PC-3 (cell line): ENCODE data around the gene OR2AK2. TPM values are rescaled to one million over a fixed set of nuclear protein-coding genes. Genes with fewer than 3 reads are reported as not detected.
A peak's percentile ranks its signal among the peaks of the same experiment; 100 is the strongest.

Experiments
- ATAC-seq: fragments of 200-7000 bp; cut with Tn5 transposase; 2 replicates; pipeline ENCODE4 v1.9.1; 2020; ENCODE audit warnings: mild to moderate bottlenecking, moderate library complexity
- BruUV-seq: library from RNA; stranded (reverse); fragments of 400-500 nt; replicated peaks from 2 replicates; lab custom pipeline; 2021; lab: Mats Ljungman, UMichigan
- CTCF ChIA-PET: fragments of 300-600 bp; sonication (Branson Sonifier 250); formaldehyde crosslinking; loops from one replicate; lab custom pipeline; 2022; ENCODE audit warnings: antibody characterized with exemption; lab: Charles Lee
- POLR2A ChIA-PET: fragments of 300-600 bp; sonication (Branson Sonifier 250); formaldehyde crosslinking; loops from one replicate; lab custom pipeline; 2022; ENCODE audit warnings: antibody characterized with exemption; ENCODE audit not compliant: unreplicated experiment; lab: Charles Lee
- DNase-seq: peaks from one replicate; pipeline ENCODE4 v3.0.0-alpha.2; 2015
- H2AFZ ChIP-seq: fragments of 300-600 bp; sonication (generic); 2 replicates; pipeline ENCODE4 v1.6.0; 2016; ENCODE audit warnings: antibody characterized with exemption, low read length
- H3F3A ChIP-seq: fragments of 300-600 bp; sonication (generic); one replicate; pipeline ENCODE4 v1.6.0; 2017; ENCODE audit warnings: antibody characterized with exemption, low read length, control low read depth, mild to moderate bottlenecking; ENCODE audit not compliant: unreplicated experiment
- H3K27ac ChIP-seq: fragments of 300-600 bp; sonication (generic); 2 replicates; pipeline ENCODE4 v1.5.1; 2016; ENCODE audit warnings: mild to moderate bottlenecking, low read length
- H3K27me3 ChIP-seq: fragments of 300-600 bp; sonication (generic); 2 replicates; pipeline ENCODE4 v1.6.1; 2016; ENCODE audit warnings: low read length, mixed read lengths
- H3K36me3 ChIP-seq: fragments of 300-600 bp; sonication (generic); 2 replicates; pipeline ENCODE4 v1.6.1; 2016; ENCODE audit warnings: low read depth, mixed run types, low read length, mixed read lengths
- H3K4me1 ChIP-seq: fragments of 300-600 bp; sonication (generic); 2 replicates; pipeline ENCODE4 v1.5.1; 2016; ENCODE audit warnings: low read length; ENCODE audit not compliant: insufficient read depth
- H3K4me2 ChIP-seq: fragments of 300-600 bp; sonication (generic); 2 replicates; pipeline ENCODE4 v1.6.0; 2016; ENCODE audit warnings: low read length
- H3K4me3 ChIP-seq: fragments of 300-600 bp; sonication (generic); 2 replicates; pipeline ENCODE4 v1.5.1; 2016; ENCODE audit warnings: mild to moderate bottlenecking, low read length, mixed read lengths
- H3K79me2 ChIP-seq: fragments of 300-600 bp; sonication (generic); 2 replicates; pipeline ENCODE4 v1.6.1; 2017; ENCODE audit warnings: low read length, mixed read lengths
- H3K9ac ChIP-seq: fragments of 300-600 bp; sonication (generic); 2 replicates; pipeline ENCODE4 v1.6.0; 2016; ENCODE audit warnings: mild to moderate bottlenecking, low read length
- H3K9me2 ChIP-seq: fragments of 300-600 bp; sonication (generic); replicated peaks from 2 replicates; pipeline ENCODE4 v1.6.1; 2016; ENCODE audit warnings: mixed run types, low read length, mixed read lengths
- H3K9me3 ChIP-seq: fragments of 300-600 bp; sonication (generic); 2 replicates; pipeline ENCODE4 v1.6.1; 2016; ENCODE audit warnings: low read length, mixed read lengths
- H4K20me1 ChIP-seq: fragments of 300-600 bp; sonication (generic); 2 replicates; pipeline ENCODE4 v1.6.1; 2016; ENCODE audit warnings: low read length, mixed read lengths
- EZH2 ChIP-seq: fragments of 300-600 bp; sonication (generic); IDR thresholded peaks from one replicate; pipeline ENCODE4 v1.6.1; 2017; ENCODE audit warnings: antibody characterized with exemption, mild to moderate bottlenecking, low read length; ENCODE audit not compliant: unreplicated experiment
- EZH2phosphoT487 ChIP-seq: fragments of 300-600 bp; sonication (generic); IDR thresholded peaks from 2 replicates; pipeline ENCODE4 v1.6.1; 2018; ENCODE audit warnings: mild to moderate bottlenecking, antibody characterized with exemption, low read length, borderline replicate concordance
- intact Hi-C: fragments of 100-400 bp; cut with micrococcal nuclease; formaldehyde crosslinking; loops from 2 replicates; pipeline ENCODE4 v1.9.0; 2023
- total RNA-seq: library from RNA; depleted of rRNA; stranded (reverse); fragments of >200 nt; gene quantifications from 2 replicates; pipeline ENCODE4 v1.2.3, GENCODE V29; 2014
- TF ChIP-seq, protein P1 (sequence below): fragments of 300-600 bp; sonication (generic); conservative IDR thresholded peaks from 2 replicates; pipeline ENCODE4 v1.5.1; 2017; ENCODE audit warnings: antibody characterized with exemption, low read depth, mild to moderate bottlenecking, low read length

Gene OR2AK2
- total RNA-seq, 1 experiment from 2014 or later, result 0.11 TPM

DNA sequence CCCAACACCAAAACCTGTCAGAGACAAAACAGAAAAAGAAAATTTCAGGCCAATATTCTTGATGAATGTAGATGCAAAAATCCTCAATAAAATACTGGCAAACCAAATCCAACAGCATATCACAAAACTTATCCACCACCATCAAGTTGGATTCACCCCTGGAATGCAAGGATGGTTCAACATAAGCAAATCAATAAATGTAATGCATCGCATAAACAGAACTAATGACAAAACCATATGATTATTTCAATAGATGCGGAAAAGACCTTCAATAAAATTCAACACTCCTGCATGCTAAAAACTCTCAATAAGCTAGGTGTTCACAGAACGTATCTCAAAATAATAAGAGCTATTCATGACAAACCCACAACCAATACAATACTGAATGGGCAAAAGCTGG, 44.6 kb downstream of the OR2AK2 start:
- Histone ChIP-seq H3K4me1 (no peaks in the 10 kb centered on the region), H3K4me2 (no peak overlapping the region), H2AFZ (no peak overlapping the region), H3K27ac (no peak overlapping the region), H3K9me2 (no peaks in the 10 kb centered on the region), H3K9me3 (peaks cover 13% of the 10 kb centered on the region), H3K9ac (no peak overlapping the region), H4K20me1 (no peaks in the 10 kb centered on the region), H3K79me2 (no peaks in the 10 kb centered on the region), H3K4me3 (no peak overlapping the region), H3K27me3 (no peaks in the 10 kb centered on the region), H3F3A (no peaks in the 10 kb centered on the region), H3K36me3 (no peaks in the 10 kb centered on the region)
- no TSS peak for BruUV-seq
- ChIA-PET POLR2A (no interaction called here), CTCF (no interaction called here)
- intact Hi-C loops, result no loop called here
- no peak for ATAC-seq
- TF ChIP-seq EZH2 (no peak), EZH2phosphoT487 (no peak)
- TF ChIP-seq, protein P1, sequence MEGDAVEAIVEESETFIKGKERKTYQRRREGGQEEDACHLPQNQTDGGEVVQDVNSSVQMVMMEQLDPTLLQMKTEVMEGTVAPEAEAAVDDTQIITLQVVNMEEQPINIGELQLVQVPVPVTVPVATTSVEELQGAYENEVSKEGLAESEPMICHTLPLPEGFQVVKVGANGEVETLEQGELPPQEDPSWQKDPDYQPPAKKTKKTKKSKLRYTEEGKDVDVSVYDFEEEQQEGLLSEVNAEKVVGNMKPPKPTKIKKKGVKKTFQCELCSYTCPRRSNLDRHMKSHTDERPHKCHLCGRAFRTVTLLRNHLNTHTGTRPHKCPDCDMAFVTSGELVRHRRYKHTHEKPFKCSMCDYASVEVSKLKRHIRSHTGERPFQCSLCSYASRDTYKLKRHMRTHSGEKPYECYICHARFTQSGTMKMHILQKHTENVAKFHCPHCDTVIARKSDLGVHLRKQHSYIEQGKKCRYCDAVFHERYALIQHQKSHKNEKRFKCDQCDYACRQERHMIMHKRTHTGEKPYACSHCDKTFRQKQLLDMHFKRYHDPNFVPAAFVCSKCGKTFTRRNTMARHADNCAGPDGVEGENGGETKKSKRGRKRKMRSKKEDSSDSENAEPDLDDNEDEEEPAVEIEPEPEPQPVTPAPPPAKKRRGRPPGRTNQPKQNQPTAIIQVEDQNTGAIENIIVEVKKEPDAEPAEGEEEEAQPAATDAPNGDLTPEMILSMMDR, result no peak
- DNase-seq, result no peak

DNA sequence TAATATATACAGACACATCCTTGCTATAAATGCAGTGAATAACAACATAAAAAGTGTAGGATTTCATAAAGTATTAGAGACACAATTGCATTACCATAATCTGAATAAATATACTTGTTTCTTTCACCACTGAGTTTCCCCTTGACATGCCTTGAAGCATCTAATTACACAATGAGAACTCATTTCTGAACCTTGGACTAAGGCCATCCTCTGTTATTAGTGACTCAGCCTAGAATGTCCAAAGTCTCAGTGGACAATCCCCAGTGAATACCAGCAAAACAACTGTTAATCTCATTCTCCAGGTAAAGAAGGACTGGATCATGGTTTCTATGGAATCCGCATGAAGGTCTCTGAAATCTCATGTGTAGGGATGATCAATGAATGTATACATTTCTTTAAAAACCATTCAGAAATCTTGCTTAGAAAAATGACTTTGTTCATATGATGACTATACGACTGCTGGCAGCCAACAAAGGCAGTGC, 48.2 kb downstream of the OR2AK2 start, which contains the start of gene OR2L5:
TSS of gene OR2L5 (plus strand) at position 432 of the 482 bp plus-strand sequence. CDS start 8,288 bp downstream, outside the sequence.
- intact Hi-C loops, result no loop called here
- POLR2A ChIA-PET, result no interaction called here
- TF ChIP-seq EZH2phosphoT487, result no peak
- TF ChIP-seq, protein P1, result no peak
- TF ChIP-seq EZH2, result no peak
- Histone ChIP-seq H3F3A (no peaks in the 10 kb centered on the region), H3K36me3 (no peaks in the 10 kb centered on the region), H3K9me2 (no peaks in the 10 kb centered on the region; the same call in 1 of the 2 replicates), H4K20me1 (no peaks in the 10 kb centered on the region), H3K27me3 (no peaks in the 10 kb centered on the region), H3K27ac (no peak within 1 kb of the TSS), H3K4me1 (no peaks in the 10 kb centered on the region), H3K4me2 (no peak within 1 kb of the TSS), H3K9ac (no peak within 1 kb of the TSS), H3K9me3 (peaks cover 13% of the 10 kb centered on the region), H3K79me2 (no peaks in the 10 kb centered on the region), H2AFZ (no peak within 1 kb of the TSS), H3K4me3 (no peak within 1 kb of the TSS)
- ATAC-seq, result peak; percentile 87
- DNase-seq, result peak; percentile 43
- CTCF ChIA-PET, result no interaction called here
- no TSS peak for BruUV-seq

DNA sequence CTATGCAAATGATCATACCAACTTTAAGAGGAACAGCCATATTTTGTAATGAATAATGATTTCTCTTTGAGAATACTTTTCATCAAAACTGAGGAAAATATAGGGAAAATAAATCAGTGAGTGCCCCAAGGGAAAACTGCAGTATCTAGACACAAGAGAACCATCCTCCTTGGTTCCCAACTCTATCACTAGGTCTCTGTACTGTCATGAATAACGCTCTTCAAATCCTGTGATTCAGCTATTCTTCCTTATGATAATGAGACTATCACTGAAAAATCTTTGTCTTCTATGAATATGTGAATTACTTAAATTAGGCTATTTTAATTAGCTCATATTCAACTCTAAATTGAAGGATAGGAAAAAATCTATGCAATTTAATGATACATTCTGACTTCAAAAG, 50.8 kb downstream of the OR2AK2 start:
- H3K36me3 ChIP-seq, result no peaks in the 10 kb centered on the region
- no peak for DNase-seq
- ChIA-PET CTCF (no interaction called here), POLR2A (no interaction called here)
- ATAC-seq, result no peak
- H3K4me1 ChIP-seq, result no peaks in the 10 kb centered on the region
- no peak overlapping the region for H3K4me3 ChIP-seq
- H3K4me2 ChIP-seq, result no peak overlapping the region
- H4K20me1 ChIP-seq, result no peaks in the 10 kb centered on the region
- H3K9me2 ChIP-seq, result no peaks in the 10 kb centered on the region; the same call in 1 of the 2 replicates
- no peaks in the 10 kb centered on the region for H3F3A ChIP-seq
- H2AFZ ChIP-seq, result no peak overlapping the region
- H3K27me3 ChIP-seq, result no peaks in the 10 kb centered on the region
- peaks cover 6% of the 10 kb centered on the region; the same call in 1 of the 2 replicates for H3K9me3 ChIP-seq
- intact Hi-C loops, result no loop called here
- H3K9ac ChIP-seq, result no peak overlapping the region
- no peak overlapping the region for H3K27ac ChIP-seq
- no peaks in the 10 kb centered on the region for H3K79me2 ChIP-seq
- TF ChIP-seq EZH2 (no peak), EZH2phosphoT487 (no peak)
- TF ChIP-seq, protein P1, result no peak
- no TSS peak for BruUV-seq
